Myometrial cell (primary cell): ENCODE results near the gene TFF3. TPM values are rescaled to one million over a fixed set of nuclear protein-coding genes. Genes with fewer than 3 reads are reported as not detected.

Experiments used
- total RNA-seq: library from RNA; depleted of rRNA; stranded (reverse); fragments of >200 nt; gene quantifications from 2 replicates; pipeline ENCODE4 v1.2.3, GENCODE V29; 2015

Gene TFF3
- total RNA-seq, result not detected in 2 replicates

GRCh38 chr21:42315296-42315891, at the start of gene TFF3:
TSS of gene TFF3 (minus strand) at chr21:42315409. CDS start at chr21:42315374, 35 bp downstream.

GRCh38 chr21:42350927-42351426, 35.8 kb upstream of the TFF3 start, which contains the start of gene TFF2:
TSS of gene TFF2 (minus strand) at chr21:42350994. CDS start at chr21:42350957, 37 bp downstream.

Other genes starting within 250 kb of the TFF3 start
- gene UMODL1, start 244.1 kb downstream of the TFF3 start, total RNA-seq, result not detected in 2 replicates
- gene ABCG1, start 96.3 kb downstream of the TFF3 start, total RNA-seq, result not detected in 2 replicates
- gene TFF2, start 35.6 kb upstream of the TFF3 start, total RNA-seq, result not detected in 2 replicates
- gene TFF1, start 51.1 kb upstream of the TFF3 start, total RNA-seq, result not detected in 2 replicates
- gene TMPRSS3, start 80.6 kb upstream of the TFF3 start, total RNA-seq, result not detected in 2 replicates
- not detected in 2 replicates for gene UBASH3A, start 88.5 kb upstream of the TFF3 start, total RNA-seq
- not detected in 2 replicates for gene RSPH1, start 180.8 kb upstream of the TFF3 start, total RNA-seq
- gene SLC37A1, start 198.4 kb upstream of the TFF3 start, total RNA-seq, result 1.7 and 1.8 TPM in 2 replicates